ENCODE data around the gene TAS1R3.

Gene TAS1R3

GRCh38 chr1:1324524-1325287, 6.4 kb upstream of the TAS1R3 start, which contains the start of the genes CPTP and INTS11:
TSS of gene CPTP (plus strand) at chr1:1324802. CDS start at chr1:1326911, 2,109 bp downstream.
TSS of gene INTS11 (minus strand) at chr1:1324660. CDS start at chr1:1324608, 52 bp downstream.
- DNase-seq, result peak; percentile 97

GRCh38 chr1:1325288-1326074, 5.6 kb upstream of the TAS1R3 start:
- no peak for DNase-seq

DNA sequence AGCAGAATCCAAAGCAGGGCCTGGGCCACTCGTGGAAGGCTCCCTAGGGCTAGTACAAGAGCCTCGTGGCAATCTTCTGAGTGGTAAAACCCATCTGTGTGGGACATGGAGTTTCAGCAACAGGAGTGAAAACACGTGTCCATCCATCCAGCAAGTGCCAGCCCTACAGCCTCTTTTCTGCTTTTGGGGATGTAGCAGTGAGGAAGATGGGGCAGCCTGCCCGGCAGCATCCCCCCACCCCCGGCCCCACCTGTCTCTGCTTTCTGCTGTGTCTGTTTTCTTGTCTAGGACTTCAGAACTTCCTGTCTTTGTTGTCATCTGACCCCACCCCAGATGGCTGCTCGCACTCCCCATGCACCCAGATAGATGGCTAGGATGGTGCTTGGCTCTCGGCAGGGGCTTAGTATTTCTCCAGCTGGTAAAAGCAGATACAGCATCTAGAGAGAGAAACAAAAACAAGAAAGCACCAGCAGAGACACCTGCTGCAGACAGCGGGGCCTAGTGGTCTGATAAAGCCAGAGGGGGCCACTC, 4.9 kb upstream of the TAS1R3 start:
- no peak for DNase-seq

GRCh38 chr1:1327291-1327690, 3.8 kb upstream of the TAS1R3 start:
- DNase-seq, result no peak

GRCh38 chr1:1328254-1328653, 2.8 kb upstream of the TAS1R3 start:
- no peak for DNase-seq

- no peak for DNase-seq
Measured at GRCh38 chr1:1329304-1330210, 1.5 kb upstream of the TAS1R3 start.

GRCh38 chr1:1330366-1331067, 563 bp upstream of the TAS1R3 start:
- no peak for DNase-seq

DNA sequence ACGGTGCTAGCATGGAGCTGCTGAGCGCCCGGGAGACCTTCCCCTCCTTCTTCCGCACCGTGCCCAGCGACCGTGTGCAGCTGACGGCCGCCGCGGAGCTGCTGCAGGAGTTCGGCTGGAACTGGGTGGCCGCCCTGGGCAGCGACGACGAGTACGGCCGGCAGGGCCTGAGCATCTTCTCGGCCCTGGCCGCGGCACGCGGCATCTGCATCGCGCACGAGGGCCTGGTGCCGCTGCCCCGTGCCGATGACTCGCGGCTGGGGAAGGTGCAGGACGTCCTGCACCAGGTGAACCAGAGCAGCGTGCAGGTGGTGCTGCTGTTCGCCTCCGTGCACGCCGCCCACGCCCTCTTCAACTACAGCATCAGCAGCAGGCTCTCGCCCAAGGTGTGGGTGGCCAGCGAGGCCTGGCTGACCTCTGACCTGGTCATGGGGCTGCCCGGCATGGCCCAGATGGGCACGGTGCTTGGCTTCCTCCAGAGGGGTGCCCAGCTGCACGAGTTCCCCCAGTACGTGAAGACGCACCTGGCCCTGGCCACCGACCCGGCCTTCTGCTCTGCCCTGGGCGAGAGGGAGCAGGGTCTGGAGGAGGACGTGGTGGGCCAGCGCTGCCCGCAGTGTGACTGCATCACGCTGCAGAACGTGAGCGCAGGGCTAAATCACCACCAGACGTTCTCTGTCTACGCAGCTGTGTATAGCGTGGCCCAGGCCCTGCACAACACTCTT, 1.1 kb downstream of the TAS1R3 start:
- DNase-seq, result no peak

- DNase-seq, result no peak
Measured at GRCh38 chr1:1332774-1333480, 1.8 kb downstream of the TAS1R3 start.

DNA sequence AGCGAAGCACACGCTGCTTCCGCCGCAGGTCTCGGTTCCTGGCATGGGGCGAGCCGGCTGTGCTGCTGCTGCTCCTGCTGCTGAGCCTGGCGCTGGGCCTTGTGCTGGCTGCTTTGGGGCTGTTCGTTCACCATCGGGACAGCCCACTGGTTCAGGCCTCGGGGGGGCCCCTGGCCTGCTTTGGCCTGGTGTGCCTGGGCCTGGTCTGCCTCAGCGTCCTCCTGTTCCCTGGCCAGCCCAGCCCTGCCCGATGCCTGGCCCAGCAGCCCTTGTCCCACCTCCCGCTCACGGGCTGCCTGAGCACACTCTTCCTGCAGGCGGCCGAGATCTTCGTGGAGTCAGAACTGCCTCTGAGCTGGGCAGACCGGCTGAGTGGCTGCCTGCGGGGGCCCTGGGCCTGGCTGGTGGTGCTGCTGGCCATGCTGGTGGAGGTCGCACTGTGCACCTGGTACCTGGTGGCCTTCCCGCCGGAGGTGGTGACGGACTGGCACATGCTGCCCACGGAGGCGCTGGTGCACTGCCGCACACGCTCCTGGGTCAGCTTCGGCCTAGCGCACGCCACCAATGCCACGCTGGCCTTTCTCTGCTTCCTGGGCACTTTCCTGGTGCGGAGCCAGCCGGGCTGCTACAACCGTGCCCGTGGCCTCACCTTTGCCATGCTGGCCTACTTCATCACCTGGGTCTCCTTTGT, 2.6 kb downstream of the TAS1R3 start:
- DNase-seq, result no peak

DNA sequence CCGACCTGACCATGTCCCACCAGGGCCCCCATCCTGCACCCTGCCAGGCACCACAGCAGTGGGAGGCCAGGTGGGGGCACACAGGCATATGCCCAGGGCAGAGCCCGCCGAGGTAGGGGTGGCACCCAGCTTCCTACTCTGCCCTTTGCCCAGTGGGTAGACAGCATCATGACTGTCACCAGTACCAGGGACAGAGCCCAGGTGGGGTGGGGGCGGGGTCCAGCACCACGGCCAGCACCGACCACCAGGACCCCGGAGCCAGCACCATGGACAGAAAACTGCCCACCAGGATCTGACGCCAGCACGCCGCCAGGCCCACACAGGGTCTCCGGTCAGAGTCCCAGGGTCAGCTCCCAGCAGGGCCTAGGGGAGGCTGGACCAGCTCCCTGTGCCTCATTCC, 3.8 kb downstream of the TAS1R3 start:
- no peak for DNase-seq

GRCh38 chr1:1335283-1335682, 4.2 kb downstream of the TAS1R3 start:
- DNase-seq, result no peak

- DNase-seq, result no peak
Measured at GRCh38 chr1:1335792-1336248, 4.7 kb downstream of the TAS1R3 start.

- DNase-seq, result no peak
Measured at GRCh38 chr1:1336446-1336845, 5.4 kb downstream of the TAS1R3 start.

DNA sequence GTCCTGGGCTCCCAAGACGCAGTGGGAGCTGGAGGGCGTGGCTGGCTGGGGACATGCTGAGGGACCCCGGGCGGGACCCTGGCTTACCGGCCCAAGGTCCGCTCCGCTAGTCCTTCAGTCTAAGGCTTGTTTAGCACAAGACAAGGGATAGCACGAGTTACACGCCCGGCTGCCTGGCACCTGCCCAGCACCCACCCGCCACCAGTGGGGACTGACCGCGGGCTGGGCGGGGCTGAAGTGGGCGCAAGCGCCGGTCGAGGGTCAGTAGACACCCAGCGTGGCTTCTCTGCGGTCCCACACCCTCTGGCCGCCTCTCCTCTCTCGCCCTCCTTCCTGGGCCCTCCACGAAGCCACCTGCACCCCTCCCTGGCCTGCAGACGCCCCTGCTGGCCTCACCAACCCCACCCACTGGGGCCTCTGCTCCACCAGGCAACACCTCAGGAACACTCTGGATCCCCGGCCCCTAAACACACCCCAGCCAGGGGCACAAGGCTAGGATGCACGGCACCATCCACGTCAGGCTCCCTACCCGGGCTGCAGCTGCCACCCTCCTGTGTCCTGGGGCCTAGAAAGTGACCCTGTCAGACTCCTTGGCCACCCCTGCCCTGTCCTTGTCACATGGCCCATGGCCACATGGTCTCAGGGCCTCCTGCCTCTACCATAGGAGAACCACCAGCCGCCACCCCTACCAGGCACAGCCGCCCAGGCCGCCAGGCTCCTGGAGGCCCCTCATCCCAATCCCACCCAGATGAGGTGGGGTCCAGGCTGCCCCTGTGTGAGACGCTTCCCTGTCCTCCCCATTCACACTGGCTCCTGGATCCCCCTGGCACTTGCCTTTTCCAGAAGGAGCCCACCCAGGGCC, 6.1 kb downstream of the TAS1R3 start:
- no peak for DNase-seq

DNA sequence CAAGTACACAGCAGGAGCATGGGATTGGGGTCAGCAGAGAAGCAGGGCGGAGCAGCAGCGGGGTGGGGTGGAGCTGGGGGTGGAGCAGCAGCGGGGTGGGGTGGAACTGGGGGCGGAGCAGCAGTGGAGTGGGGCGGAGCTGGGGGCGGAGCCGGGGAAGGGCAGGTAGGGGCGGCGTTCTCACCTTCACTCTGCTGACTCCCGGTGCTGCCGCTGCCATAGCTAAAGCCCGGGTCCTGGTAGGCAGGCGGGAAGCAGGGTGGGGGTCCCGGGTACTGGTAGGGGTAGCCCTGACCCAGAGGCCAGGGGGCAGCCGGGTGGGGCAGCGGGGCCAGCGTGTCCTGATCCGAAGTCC, 6.7 kb downstream of the TAS1R3 start:
- DNase-seq, result peak; percentile 46

DNA sequence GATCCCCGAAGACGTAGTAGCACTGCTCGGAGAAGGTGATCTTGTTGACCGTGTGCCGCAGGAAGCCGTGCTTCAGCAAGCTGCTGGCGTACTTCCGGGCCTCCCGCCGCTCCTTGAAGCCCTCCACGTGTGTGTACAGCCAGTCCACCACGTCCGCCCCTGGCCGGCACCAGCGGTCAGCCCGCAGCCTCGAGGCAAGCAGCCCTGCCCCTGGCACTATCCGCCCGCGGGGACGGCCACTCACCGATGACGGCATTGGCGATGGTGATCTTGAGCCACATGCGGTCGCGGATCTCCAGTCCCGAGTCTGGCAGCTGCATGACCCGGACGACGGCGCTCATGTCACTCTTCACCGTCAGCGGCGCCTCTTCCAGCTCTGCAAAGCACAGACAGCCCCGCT, 7.2 kb downstream of the TAS1R3 start:
- DNase-seq, result no peak

- no peak for DNase-seq
Measured at GRCh38 chr1:1340185-1340584, 9.1 kb downstream of the TAS1R3 start.
